Heart right ventricle (tissue), 16 donors: Measurements from ENCODE around the gene BIRC2. TPM values are rescaled to one million over a fixed set of nuclear protein-coding genes. Genes with fewer than 3 reads are reported as not detected.
A peak's percentile ranks its signal among the peaks of the same experiment; 100 is the strongest.

Experiments
- ATAC-seq, 8 donors: fragments of 200-7000 bp; cut with Tn5 transposase; one replicate each; pipeline ENCODE4 v1.9.1; 2020; ENCODE audit warnings: mild to moderate bottlenecking in 8 of 8, moderate library complexity in 8 of 8, moderate number of reproducible peaks in 1 of 8
- DNase-seq, 2 donors: peaks; one replicate each; pipeline ENCODE4 v3.0.0-alpha.2; 2020
- H3K27ac ChIP-seq, 10 donors: fragments of 200-600 bp; sonication (generic) in 2 of 10; one replicate each; pipeline versions ENCODE4 v1.5.0 to v1.8.0; 2020 to 2022; ENCODE audit warnings: mild to moderate bottlenecking in 3 of 10
- H3K27me3 ChIP-seq, 7 donors: fragments of 200-600 bp; one replicate each; pipeline ENCODE4 v1.8.0; 2021 to 2022; ENCODE audit warnings: mild to moderate bottlenecking in 2 of 7
- H3K36me3 ChIP-seq, 9 donors: fragments of 200-600 bp; sonication (generic) in 1 of 9; one replicate each; pipeline versions ENCODE4 v1.5.0 to v1.8.0; 2020 to 2022; ENCODE audit warnings: mild to moderate bottlenecking in 2 of 9
- H3K4me1 ChIP-seq, 9 donors: fragments of 200-600 bp; sonication (generic) in 1 of 9; one replicate each; pipeline versions ENCODE4 v1.5.0 to v1.8.0; 2020 to 2022; ENCODE audit warnings: mild to moderate bottlenecking in 4 of 9
- H3K4me3 ChIP-seq, 10 donors: fragments of 200-600 bp; sonication (generic) in 2 of 10; one replicate each; pipeline versions ENCODE4 v1.5.0 to v1.8.0; 2020 to 2022; ENCODE audit warnings: mild to moderate bottlenecking in 7 of 10, moderate library complexity in 2 of 10
- H3K9me3 ChIP-seq, 11 donors: fragments of 200-600 bp in 10 of 11; sonication (generic) in 2 of 11; one replicate each; pipeline versions ENCODE4 v1.5.0 to v1.8.0; 2013 to 2022; ENCODE audit warnings: mild to moderate bottlenecking in 2 of 11, control low read depth in 1 of 11, moderate library complexity in 1 of 11
- CTCF ChIP-seq, 9 donors: fragments of 200-600 bp; sonication (generic) in 2 of 9; IDR thresholded peaks; one replicate each; pipeline versions ENCODE4 v1.5.0 to v1.8.0; 2021 to 2022; ENCODE audit warnings: antibody characterized with exemption in 9 of 9, mild to moderate bottlenecking in 5 of 9, moderate library complexity in 1 of 9
- WGBS, 2 donors: extraction: QIAGEN DNeasy Blood & Tissue Kit; methylation state at CpG; one replicate each; pipeline ENCODE4 v1.1.7; 2013; ENCODE audit warnings: inconsistent platforms in 1 of 2; 5-methylcytosine and 5-hydroxymethylcytosine counted together
- intact Hi-C, 10 donors: fragments of 100-400 bp; cut with DNase I; formaldehyde crosslinking; loops; one replicate each; pipeline versions ENCODE4 v1.11.1 to v1.14.2; 2022
- polyA plus RNA-seq, 2 donors: library from polyadenylated mRNA; stranded (reverse); fragments of 200-250 nt; gene quantifications; one replicate each; pipeline ENCODE4 v1.2.3, GENCODE V29; 2013
- total RNA-seq, 10 donors: library from RNA; stranded (reverse); fragmentation: NEBNext Ultra II Directional in 3 of 10; extraction: Animal tissue kit (Norgen Biotek cat#: 25700) in 3 of 10; gene quantifications; one replicate each; pipeline versions ENCODE4 v1.2.1 to v1.2.4, GENCODE V29; 2021 to 2023
- donor health status: Arrhythmogenic right ventricular cardiomyopathy.
- donor health status: ischemic (EF 13 %, LVEDD 7.1; RV severe dilation, severe dysfunction).
- donor health status: healthy with polysubstance abuse.
- donor health status: DM: no; HTN: yes; CAD: no.
- donor health status: DM: no; HTN: no; CAD: no.
- donor health status: ischemic (EF 25% LVEDD 6.9; RV normal size, moderate dysfunction).
- donor health status: ischemic (EF 25% LVEDD 5.7; RV mildly dilated, moderate dysfunction).
- donor health status: healthy.
- donor health status: DM: yes; HTN: yes; CAD: no.
- donor health status: Ischemic cardiomyopathy.
- donor health status: ischemic (EF 35%, LVEDD 5.7; RV mildly dilated, moderate dysfunction).
- donor health status: nonischemic (EF 11% LVEDD 7.7; RV severe dilation, severe dysfunction).
- donor health status: DM: yes; HTN: yes; CAD: no.
- donor health status: PGD.
- donor health status: ischemic (EF 29% LVEDD 5.4; RV normal size, mild dysfunction).
- donor health status: nonischemic (EF 23%, LVEDD 6.1; RV moderate dilation, normal function).

Gene BIRC2
- total and polyA plus RNA-seq, 12 donors = 20.2 to 39.7 (median 28.0) TPM

DNA sequence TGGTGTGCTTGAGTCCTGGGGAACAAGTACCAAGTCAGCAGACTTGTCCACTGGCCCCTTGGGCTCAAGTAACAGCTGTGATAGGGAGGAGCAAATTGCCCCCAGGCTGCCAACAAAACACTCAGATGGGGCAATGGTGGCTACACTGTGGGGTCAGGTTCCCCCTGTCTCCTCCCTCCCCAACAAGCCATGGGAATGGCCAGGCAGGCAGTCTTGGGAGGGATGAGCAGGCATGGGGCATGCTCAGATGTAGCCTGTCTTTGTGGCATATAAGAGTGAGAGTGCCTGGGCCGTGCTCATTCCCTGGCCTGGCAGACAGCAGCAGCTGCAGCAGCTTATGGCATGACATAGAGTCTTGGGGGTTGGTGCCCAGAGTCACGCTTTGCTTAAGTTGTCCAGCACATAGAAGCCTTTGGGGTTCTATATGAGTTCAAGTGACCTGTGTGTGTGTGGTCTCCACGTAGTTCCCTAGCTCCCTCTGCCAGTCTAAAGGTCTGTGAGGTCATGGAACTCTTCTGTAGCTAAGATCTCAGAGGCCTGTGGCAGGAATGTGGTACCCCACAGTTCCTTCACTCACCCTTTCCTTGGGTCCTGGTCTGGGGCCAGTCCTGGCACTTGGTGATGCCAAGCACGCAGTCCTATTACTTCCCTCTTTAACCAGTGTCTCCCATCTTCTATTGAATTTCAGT, 44.7 kb downstream of the BIRC2 start:
- no peaks in the 10 kb centered on the region for H3K27me3 ChIP-seq
- no peak overlapping the region for H3K4me3 ChIP-seq
- H3K36me3 ChIP-seq = peaks cover 0 to 94% (median 18%) of the 10 kb centered on the region in 9 donors
- intact Hi-C loops = loop anchor here in 9 of 10 donors (2.0 to 5.0 kb wide), 6 partner anchors 61 to 106 kb away; partner anchors contain the start of gene TMEM123 (in 2 of the 9)
- TF ChIP-seq CTCF (IDR thresholded peaks at IDR 0.05) = no peak
- ATAC-seq = peak in 1 of 8 donors; percentile 42
- H3K4me1 ChIP-seq = peaks cover 0 to 5% (median under 1%) of the 10 kb centered on the region in 9 donors
- H3K27ac ChIP-seq = no peak overlapping the region
- 93 to 94% methylated on average over 4 of the region's 4 CpGs for WGBS, 2 donors
- no peak for DNase-seq
- H3K9me3 ChIP-seq = no peaks in the 10 kb centered on the region

DNA sequence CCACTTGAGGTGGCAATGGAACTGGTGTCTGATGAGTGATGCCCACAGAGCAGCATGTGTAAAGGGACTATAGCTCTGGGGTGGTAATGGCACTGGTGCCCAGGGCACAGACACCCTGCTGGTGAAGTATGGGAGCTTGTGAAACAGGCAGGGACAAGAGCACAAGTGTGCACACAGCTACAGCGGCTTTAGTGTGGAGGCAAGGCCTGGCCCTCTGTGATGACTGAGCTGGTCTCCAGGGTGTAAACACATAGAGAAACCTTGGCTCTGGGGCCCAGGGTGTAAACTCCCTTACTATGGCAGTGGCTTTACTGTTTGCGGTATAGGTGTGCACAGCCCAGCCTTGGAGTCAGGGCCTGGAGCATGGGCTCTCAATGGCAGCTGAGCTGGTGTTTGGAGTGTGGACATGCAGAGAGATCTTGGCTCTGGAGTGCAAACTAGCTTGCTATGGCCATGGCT, 46.3 kb downstream of the BIRC2 start:
- H3K36me3 ChIP-seq = peaks cover 0 to 94% (median 25%) of the 10 kb centered on the region in 9 donors
- H3K27me3 ChIP-seq = no peaks in the 10 kb centered on the region
- intact Hi-C loops = loop anchor here in 7 of 10 donors (5.0 kb wide), 4 partner anchors 59 to 104 kb away; partner anchors contain the start of gene TMEM123 (in 2 of the 7)
- WGBS, 2 donors = 93 to 98% methylated on average over 2 of the region's 2 CpGs
- DNase-seq = no peak
- H3K27ac ChIP-seq = no peak overlapping the region
- no peak overlapping the region for H3K4me3 ChIP-seq
- no peak for TF ChIP-seq CTCF (IDR thresholded peaks at IDR 0.05)
- H3K4me1 ChIP-seq = peaks cover 0 to 15% (median 5%) of the 10 kb centered on the region in 9 donors
- H3K9me3 ChIP-seq = no peaks in the 10 kb centered on the region
- ATAC-seq = peak in 3 of 8 donors; percentile 8 to 45 (median 29)

DNA sequence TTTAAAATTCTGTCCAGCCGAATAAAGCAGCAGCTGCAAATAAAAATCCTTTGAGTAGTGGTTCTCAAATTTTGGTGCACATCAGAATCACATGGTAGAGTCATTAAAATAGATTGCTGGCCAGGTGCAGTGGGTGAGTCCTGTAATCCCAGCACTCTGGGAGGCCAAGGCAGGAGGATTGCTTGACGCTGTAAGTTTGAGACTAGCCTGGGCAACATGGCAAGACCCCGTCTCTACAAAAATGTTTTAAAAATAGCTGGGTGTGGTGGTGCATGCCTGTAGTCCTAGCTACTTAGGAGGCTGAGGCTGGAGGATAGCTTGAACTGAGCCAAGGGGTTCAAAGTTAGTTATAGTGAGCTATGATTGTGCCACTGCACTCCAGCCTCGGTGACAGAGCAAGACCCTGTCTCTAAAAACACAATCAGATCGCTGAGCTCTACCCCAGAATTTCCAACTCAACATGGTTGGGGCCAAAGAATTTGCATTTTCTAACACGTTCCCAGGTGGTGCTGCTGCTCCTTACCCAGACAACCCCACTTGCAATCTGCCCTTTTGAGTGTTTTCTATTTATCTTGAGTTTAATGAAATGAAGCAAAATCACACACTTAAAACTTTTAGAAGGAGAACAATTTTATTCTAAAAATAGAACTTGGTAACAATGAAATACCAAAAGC, 48.8 kb downstream of the BIRC2 start:
- 89 to 90% methylated on average over 6 of the region's 6 CpGs for WGBS, 2 donors
- Histone ChIP-seq H3K27ac (no peak overlapping the region), H3K4me3 (no peak overlapping the region), H3K4me1 (peaks cover 0 to 11% (median 4%) of the 10 kb centered on the region in 9 donors), H3K36me3 (peaks cover 0 to 99% (median 25%) of the 10 kb centered on the region in 9 donors), H3K9me3 (no peaks in the 10 kb centered on the region), H3K27me3 (no peaks in the 10 kb centered on the region)
- DNase-seq = no peak
- ATAC-seq = no peak
- no peak for TF ChIP-seq CTCF (IDR thresholded peaks at IDR 0.05)
- intact Hi-C loops = loop anchor here in 1 of 10 donors (5.0 kb wide), 1 partner anchor 56 kb away; the partner anchor contains the start of gene TMEM123
